BLaER1 (cell line): ENCODE results near the gene PUDP.
"Not testable (repeated sequence)": the region's sequence is repeated elsewhere in the genome, so short reads cannot be mapped to it uniquely, and the experiment has no call there.

Experiments used
- H3K27ac ChIP-seq: shearing (Covaris generic); formaldehyde crosslinking; 2 replicates; pipeline ENCODE4 v1.8.1; 2022
- H3K27me3 ChIP-seq: shearing (Covaris generic); formaldehyde crosslinking; 2 replicates; pipeline ENCODE4 v1.8.1; 2022
- H3K36me3 ChIP-seq: shearing (Covaris generic); formaldehyde crosslinking; 2 replicates; pipeline ENCODE4 v1.8.1; 2022
- H3K4me1 ChIP-seq: shearing (Covaris generic); formaldehyde crosslinking; 2 replicates; pipeline ENCODE4 v1.8.1; 2022
- H3K4me2 ChIP-seq: shearing (Covaris generic); formaldehyde crosslinking; 2 replicates; pipeline ENCODE4 v1.8.1; 2022
- H3K4me3 ChIP-seq: shearing (Covaris generic); formaldehyde crosslinking; 2 replicates; pipeline ENCODE4 v1.8.1; 2022
- H3K9ac ChIP-seq: shearing (Covaris generic); formaldehyde crosslinking; 2 replicates; pipeline ENCODE4 v1.8.1; 2022
- H3K9me3 ChIP-seq: shearing (Covaris generic); formaldehyde crosslinking; 2 replicates; pipeline ENCODE4 v1.8.1; 2022
- H4K20me1 ChIP-seq: shearing (Covaris generic); formaldehyde crosslinking; 2 replicates; pipeline ENCODE4 v1.8.1; 2022
- Cebpa-rat ChIP-seq: shearing (Covaris generic); IDR thresholded peaks from 2 replicates; pipeline ENCODE4 v1.8.1; 2022

The PUDP gene

GRCh38 chrX:7147978-7148854 lies at the start of gene PUDP:
TSS of gene PUDP (minus strand) at chrX:7148153. CDS start at chrX:7148113, 40 bp downstream.
- H3K4me3 ChIP-seq = peak within 1 kb of the TSS; percentile 93
- H3K27me3 ChIP-seq = no peaks in the 10 kb centered on the region
- H3K36me3 ChIP-seq = peaks cover 9% of the 10 kb centered on the region; the same call in 1 of the 2 replicates
- peak within 1 kb of the TSS; percentile 99 for H3K27ac ChIP-seq
- H3K9ac ChIP-seq = peak within 1 kb of the TSS; percentile 98
- H3K4me1 ChIP-seq = peaks cover 51% of the 10 kb centered on the region
- H3K9me3 ChIP-seq = no peaks in the 10 kb centered on the region
- H4K20me1 ChIP-seq = no peaks in the 10 kb centered on the region; the same call in 1 of the 2 replicates
- H3K4me2 ChIP-seq = peak within 1 kb of the TSS; percentile 93
- TF ChIP-seq Cebpa-rat = no peak

- H3K9ac ChIP-seq = no peak overlapping the region
- H3K36me3 ChIP-seq = 0 out of 2 replicates have a peak, but pooled peaks cover 18% of the 10 kb centered on the region
- no peaks in the 10 kb centered on the region for H3K27me3 ChIP-seq
- no peak overlapping the region for H3K27ac ChIP-seq
- H3K9me3 ChIP-seq = peaks cover 10% of the 10 kb centered on the region; the same call in 1 of the 2 replicates
- H3K4me2 ChIP-seq = no peak overlapping the region
- no peaks in the 10 kb centered on the region for H4K20me1 ChIP-seq
- H3K4me1 ChIP-seq = no peaks in the 10 kb centered on the region
- TF ChIP-seq Cebpa-rat = no peak
- no peak overlapping the region for H3K4me3 ChIP-seq
Measured at GRCh38 chrX:7194606-7195005, 46.7 kb upstream of the PUDP start.

- Histone ChIP-seq H3K9me3 (peaks cover 10% of the 10 kb centered on the region; the same call in 1 of the 2 replicates), H3K4me3 (no peak overlapping the region), H3K4me1 (no peaks in the 10 kb centered on the region), H3K4me2 (no peak overlapping the region), H4K20me1 (no peaks in the 10 kb centered on the region), H3K27ac (no peak overlapping the region), H3K27me3 (no peaks in the 10 kb centered on the region), H3K9ac (no peak overlapping the region), H3K36me3 (0 out of 2 replicates have a peak, but pooled peaks cover 18% of the 10 kb centered on the region)
- TF ChIP-seq Cebpa-rat = no peak
Measured at GRCh38 chrX:7192871-7193270, 44.9 kb upstream of the PUDP start.

GRCh38 chrX:7191681-7192110 lies 43.7 kb upstream of the PUDP start:
- Histone ChIP-seq H3K4me1 (no peaks in the 10 kb centered on the region), H3K36me3 (0 out of 2 replicates have a peak, but pooled peaks cover 16% of the 10 kb centered on the region), H3K27me3 (no peaks in the 10 kb centered on the region), H3K9me3 (peaks cover 10% of the 10 kb centered on the region; the same call in 1 of the 2 replicates), H4K20me1 (no peaks in the 10 kb centered on the region), H3K4me3 (no peak overlapping the region), H3K27ac (no peak overlapping the region), H3K4me2 (no peak overlapping the region), H3K9ac (no peak overlapping the region)
- no peak for TF ChIP-seq Cebpa-rat

GRCh38 chrX:7190157-7190556 lies 42.2 kb upstream of the PUDP start:
- Histone ChIP-seq H3K4me2 (no peak overlapping the region), H3K36me3 (0 out of 2 replicates have a peak, but pooled peaks cover 13% of the 10 kb centered on the region), H3K4me1 (no peaks in the 10 kb centered on the region), H3K27ac (no peak overlapping the region), H3K27me3 (no peaks in the 10 kb centered on the region), H3K9ac (no peak overlapping the region), H3K4me3 (no peak overlapping the region), H3K9me3 (peaks cover 10% of the 10 kb centered on the region; the same call in 1 of the 2 replicates), H4K20me1 (no peaks in the 10 kb centered on the region)
- no peak for TF ChIP-seq Cebpa-rat

GRCh38 chrX:7188672-7189071 lies 40.7 kb upstream of the PUDP start:
- H3K27ac ChIP-seq = no peak overlapping the region
- no peak overlapping the region for H3K9ac ChIP-seq
- TF ChIP-seq Cebpa-rat = no peak
- H3K36me3 ChIP-seq = 0 out of 2 replicates have a peak, but pooled peaks cover 5% of the 10 kb centered on the region
- H3K4me3 ChIP-seq = no peak overlapping the region
- no peaks in the 10 kb centered on the region for H3K9me3 ChIP-seq
- no peak overlapping the region for H3K4me2 ChIP-seq
- no peaks in the 10 kb centered on the region for H4K20me1 ChIP-seq
- H3K27me3 ChIP-seq = no peaks in the 10 kb centered on the region
- H3K4me1 ChIP-seq = no peaks in the 10 kb centered on the region

- H4K20me1 ChIP-seq = no peaks in the 10 kb centered on the region
- no peak overlapping the region for H3K4me2 ChIP-seq
- H3K36me3 ChIP-seq = no peaks in the 10 kb centered on the region
- H3K9me3 ChIP-seq = no peaks in the 10 kb centered on the region
- H3K4me3 ChIP-seq = no peak overlapping the region
- H3K27ac ChIP-seq = no peak overlapping the region
- no peaks in the 10 kb centered on the region for H3K27me3 ChIP-seq
- H3K9ac ChIP-seq = no peak overlapping the region
- H3K4me1 ChIP-seq = no peaks in the 10 kb centered on the region
- no peak for TF ChIP-seq Cebpa-rat
Measured at GRCh38 chrX:7184816-7185215, 36.9 kb upstream of the PUDP start.

GRCh38 chrX:7179446-7179845 lies 31.5 kb upstream of the PUDP start:
- H3K4me2 ChIP-seq = no peak overlapping the region
- H4K20me1 ChIP-seq = no peaks in the 10 kb centered on the region
- H3K27me3 ChIP-seq = no peaks in the 10 kb centered on the region
- H3K9me3 ChIP-seq = peaks cover 7% of the 10 kb centered on the region
- H3K9ac ChIP-seq = no peak overlapping the region
- no peak for TF ChIP-seq Cebpa-rat
- no peaks in the 10 kb centered on the region for H3K36me3 ChIP-seq
- no peaks in the 10 kb centered on the region for H3K4me1 ChIP-seq
- H3K27ac ChIP-seq = no peak overlapping the region
- no peak overlapping the region for H3K4me3 ChIP-seq

GRCh38 chrX:7178859-7179258 lies 30.9 kb upstream of the PUDP start:
- H4K20me1 ChIP-seq, H3K27me3 ChIP-seq, H3K4me3 ChIP-seq, H3K9ac ChIP-seq, H3K27ac ChIP-seq, H3K4me1 ChIP-seq, H3K4me2 ChIP-seq, H3K9me3 ChIP-seq, H3K36me3 ChIP-seq: not testable (repeated sequence)

- Histone ChIP-seq H3K36me3 (no peaks in the 10 kb centered on the region), H3K4me1 (no peaks in the 10 kb centered on the region), H3K27me3 (no peaks in the 10 kb centered on the region), H3K4me3 (no peak overlapping the region), H3K9me3 (peaks cover 22% of the 10 kb centered on the region), H4K20me1 (no peaks in the 10 kb centered on the region), H3K4me2 (no peak overlapping the region), H3K27ac (no peak overlapping the region), H3K9ac (no peak overlapping the region)
- TF ChIP-seq Cebpa-rat = no peak
Measured at GRCh38 chrX:7170898-7171297, 22.9 kb upstream of the PUDP start.
